ENCODE measurements around the gene CCDC57.

Gene CCDC57

GRCh38 chr17:82085931-82086764 lies 126.5 kb downstream of the CCDC57 start:
- no peaks in the 10 kb centered on the region for H3K4me1 ChIP-seq (ENCODE audit: control insufficient read depth in 1 of 2, insufficient read depth in 2 of 2, low read length in 2 of 2)
- H3K4me3 ChIP-seq (ENCODE audit: low read depth in 1 of 2, low read length in 2 of 2) = no peak overlapping the region
- peaks cover 8 to 100% of the 10 kb centered on the region in 2 donors for H3K36me3 ChIP-seq (ENCODE audit: control insufficient read depth in 1 of 2, insufficient read depth in 2 of 2, low read length in 2 of 2)
- H3K27me3 ChIP-seq (ENCODE audit: low read depth, low read length) = no peaks in the 10 kb centered on the region
- no peak overlapping the region for H3K27ac ChIP-seq (ENCODE audit: low read length)
- H3K9me3 ChIP-seq (ENCODE audit: control insufficient read depth in 1 of 2, low read length in 2 of 2) = no peaks in the 10 kb centered on the region

- no peaks in the 10 kb centered on the region for H3K27me3 ChIP-seq (ENCODE audit: low read depth, low read length)
- H3K4me1 ChIP-seq (ENCODE audit: control insufficient read depth in 1 of 2, insufficient read depth in 2 of 2, low read length in 2 of 2) = no peaks in the 10 kb centered on the region
- H3K36me3 ChIP-seq (ENCODE audit: control insufficient read depth in 1 of 2, insufficient read depth in 2 of 2, low read length in 2 of 2) = peaks cover 8 to 100% of the 10 kb centered on the region in 2 donors
Measured at GRCh38 chr17:82085031-82085861, 127.4 kb downstream of the CCDC57 start.

GRCh38 chr17:82084373-82085030 lies 128.1 kb downstream of the CCDC57 start:
- Histone ChIP-seq H3K4me1 (ENCODE audit: control insufficient read depth in 1 of 2, insufficient read depth in 2 of 2, low read length in 2 of 2) (no peaks in the 10 kb centered on the region), H3K27ac (ENCODE audit: low read length) (no peak overlapping the region), H3K36me3 (ENCODE audit: control insufficient read depth in 1 of 2, insufficient read depth in 2 of 2, low read length in 2 of 2) (peaks cover 4 to 100% of the 10 kb centered on the region in 2 donors), H3K27me3 (ENCODE audit: low read depth, low read length) (no peaks in the 10 kb centered on the region), H3K4me3 (ENCODE audit: low read depth in 1 of 2, low read length in 2 of 2) (no peak overlapping the region), H3K9me3 (ENCODE audit: control insufficient read depth in 1 of 2, low read length in 2 of 2) (no peaks in the 10 kb centered on the region)

More at GRCh38 chr17:82085031-82085861, 127.4 kb downstream of the CCDC57 start:
- H3K4me3 ChIP-seq (ENCODE audit: low read depth in 1 of 2, low read length in 2 of 2) = no peak overlapping the region
- H3K27ac ChIP-seq (ENCODE audit: low read length) = no peak overlapping the region
- H3K9me3 ChIP-seq (ENCODE audit: control insufficient read depth in 1 of 2, low read length in 2 of 2) = no peaks in the 10 kb centered on the region

- H3K4me3 ChIP-seq (ENCODE audit: low read depth in 1 of 2, low read length in 2 of 2) = no peak overlapping the region
- H3K36me3 ChIP-seq (ENCODE audit: control insufficient read depth in 1 of 2, insufficient read depth in 2 of 2, low read length in 2 of 2) = peaks cover 4 to 99% of the 10 kb centered on the region in 2 donors
- no peaks in the 10 kb centered on the region for H3K4me1 ChIP-seq (ENCODE audit: control insufficient read depth in 1 of 2, insufficient read depth in 2 of 2, low read length in 2 of 2)
- H3K27me3 ChIP-seq (ENCODE audit: low read depth, low read length) = no peaks in the 10 kb centered on the region
- H3K27ac ChIP-seq (ENCODE audit: low read length) = no peak overlapping the region
- no peaks in the 10 kb centered on the region for H3K9me3 ChIP-seq (ENCODE audit: control insufficient read depth in 1 of 2, low read length in 2 of 2)
Measured at GRCh38 chr17:82083533-82084359, 128.9 kb downstream of the CCDC57 start.

GRCh38 chr17:82083009-82083408 lies 129.6 kb downstream of the CCDC57 start:
- Histone ChIP-seq H3K4me1 (ENCODE audit: control insufficient read depth in 1 of 2, insufficient read depth in 2 of 2, low read length in 2 of 2) (no peaks in the 10 kb centered on the region), H3K4me3 (ENCODE audit: low read depth in 1 of 2, low read length in 2 of 2) (no peak overlapping the region), H3K27ac (ENCODE audit: low read length) (no peak overlapping the region), H3K36me3 (ENCODE audit: control insufficient read depth in 1 of 2, insufficient read depth in 2 of 2, low read length in 2 of 2) (peaks cover 4 to 91% of the 10 kb centered on the region in 2 donors), H3K27me3 (ENCODE audit: low read depth, low read length) (no peaks in the 10 kb centered on the region), H3K9me3 (ENCODE audit: control insufficient read depth in 1 of 2, low read length in 2 of 2) (no peaks in the 10 kb centered on the region)

- Histone ChIP-seq H3K4me3 (ENCODE audit: low read depth in 1 of 2, low read length in 2 of 2) (no peak overlapping the region), H3K27me3 (ENCODE audit: low read depth, low read length) (no peaks in the 10 kb centered on the region), H3K4me1 (ENCODE audit: control insufficient read depth in 1 of 2, insufficient read depth in 2 of 2, low read length in 2 of 2) (no peaks in the 10 kb centered on the region), H3K36me3 (ENCODE audit: control insufficient read depth in 1 of 2, insufficient read depth in 2 of 2, low read length in 2 of 2) (peaks cover 4 to 86% of the 10 kb centered on the region in 2 donors), H3K27ac (ENCODE audit: low read length) (no peak overlapping the region), H3K9me3 (ENCODE audit: control insufficient read depth in 1 of 2, low read length in 2 of 2) (no peaks in the 10 kb centered on the region)
Measured at GRCh38 chr17:82082456-82082855, 130.2 kb downstream of the CCDC57 start.

- peaks cover 4 to 81% of the 10 kb centered on the region in 2 donors for H3K36me3 ChIP-seq (ENCODE audit: control insufficient read depth in 1 of 2, insufficient read depth in 2 of 2, low read length in 2 of 2)
- no peaks in the 10 kb centered on the region for H3K4me1 ChIP-seq (ENCODE audit: control insufficient read depth in 1 of 2, insufficient read depth in 2 of 2, low read length in 2 of 2)
- no peak overlapping the region for H3K27ac ChIP-seq (ENCODE audit: low read length)
- H3K4me3 ChIP-seq (ENCODE audit: low read depth in 1 of 2, low read length in 2 of 2) = no peak overlapping the region
- H3K9me3 ChIP-seq (ENCODE audit: control insufficient read depth in 1 of 2, low read length in 2 of 2) = no peaks in the 10 kb centered on the region
- H3K27me3 ChIP-seq (ENCODE audit: low read depth, low read length) = no peaks in the 10 kb centered on the region
Measured at GRCh38 chr17:82081966-82082365, 130.7 kb downstream of the CCDC57 start.

- H3K9me3 ChIP-seq (ENCODE audit: control insufficient read depth in 1 of 2, low read length in 2 of 2) = no peaks in the 10 kb centered on the region
- no peaks in the 10 kb centered on the region for H3K27me3 ChIP-seq (ENCODE audit: low read depth, low read length)
- no peaks in the 10 kb centered on the region for H3K4me1 ChIP-seq (ENCODE audit: control insufficient read depth in 1 of 2, insufficient read depth in 2 of 2, low read length in 2 of 2)
- H3K36me3 ChIP-seq (ENCODE audit: control insufficient read depth in 1 of 2, insufficient read depth in 2 of 2, low read length in 2 of 2) = peaks cover 2 to 77% of the 10 kb centered on the region in 2 donors
- no peak overlapping the region for H3K4me3 ChIP-seq (ENCODE audit: low read depth in 1 of 2, low read length in 2 of 2)
- no peak overlapping the region for H3K27ac ChIP-seq (ENCODE audit: low read length)
Measured at GRCh38 chr17:82081546-82081945, 131.1 kb downstream of the CCDC57 start.

GRCh38 chr17:82080789-82081464 lies 131.7 kb downstream of the CCDC57 start:
- Histone ChIP-seq H3K9me3 (ENCODE audit: control insufficient read depth in 1 of 2, low read length in 2 of 2) (no peaks in the 10 kb centered on the region), H3K27ac (ENCODE audit: low read length) (no peak overlapping the region), H3K4me1 (ENCODE audit: control insufficient read depth in 1 of 2, insufficient read depth in 2 of 2, low read length in 2 of 2) (no peaks in the 10 kb centered on the region), H3K27me3 (ENCODE audit: low read depth, low read length) (no peaks in the 10 kb centered on the region), H3K36me3 (ENCODE audit: control insufficient read depth in 1 of 2, insufficient read depth in 2 of 2, low read length in 2 of 2) (peaks cover 0 to 70% of the 10 kb centered on the region in 2 donors), H3K4me3 (ENCODE audit: low read depth in 1 of 2, low read length in 2 of 2) (no peak overlapping the region)

- Histone ChIP-seq H3K4me1 (ENCODE audit: control insufficient read depth in 1 of 2, insufficient read depth in 2 of 2, low read length in 2 of 2) (no peaks in the 10 kb centered on the region), H3K27me3 (ENCODE audit: low read depth, low read length) (no peaks in the 10 kb centered on the region), H3K36me3 (ENCODE audit: control insufficient read depth in 1 of 2, insufficient read depth in 2 of 2, low read length in 2 of 2) (peaks cover 0 to 63% of the 10 kb centered on the region in 2 donors), H3K4me3 (ENCODE audit: low read depth in 1 of 2, low read length in 2 of 2) (no peak overlapping the region), H3K27ac (ENCODE audit: low read length) (no peak overlapping the region), H3K9me3 (ENCODE audit: control insufficient read depth in 1 of 2, low read length in 2 of 2) (no peaks in the 10 kb centered on the region)
Measured at GRCh38 chr17:82080048-82080788, 132.4 kb downstream of the CCDC57 start.

All from muscle layer of duodenum (tissue), 2 donors.